Esophagus muscularis mucosa (tissue), 4 donors: ENCODE measurements around the gene RORC. TPM values are rescaled to one million over a fixed set of nuclear protein-coding genes. Genes with fewer than 3 reads are reported as not detected.

Source experiments
- DNase-seq: peaks from one replicate; pipeline ENCODE4 v3.0.0-alpha.2; 2017; ENCODE audit errors: extremely low spot score
- H3K27ac ChIP-seq, 4 donors: fragments of 200-600 bp; sonication (generic); replicated peaks in 1 of 4; 1 replicate in 3 of 4; 2 replicates in 1 of 4; pipeline ENCODE4 v1.5.1; 2016 to 2019; ENCODE audit warnings: mild to moderate bottlenecking in 1 of 4
- H3K27me3 ChIP-seq, 4 donors: fragments of 200-600 bp; sonication (generic); one replicate each; pipeline versions ENCODE4 v1.5.1 to v1.6.0; 2016 to 2019
- H3K36me3 ChIP-seq, 4 donors: fragments of 200-600 bp; sonication (generic); one replicate each; pipeline ENCODE4 v1.5.1; 2016 to 2019
- H3K4me1 ChIP-seq, 4 donors: fragments of 200-600 bp; sonication (generic); one replicate each; pipeline ENCODE4 v1.5.1; 2016 to 2019
- H3K4me3 ChIP-seq, 4 donors: fragments of 200-600 bp; sonication (generic); 1 replicate in 2 of 4; 2 replicates in 2 of 4; pipeline ENCODE4 v1.5.1; 2016 to 2019; ENCODE audit warnings: mild to moderate bottlenecking in 4 of 4, moderate library complexity in 1 of 4
- H3K9me3 ChIP-seq, 4 donors: fragments of 200-600 bp; sonication (generic); 1 replicate in 3 of 4; 2 replicates in 1 of 4; pipeline ENCODE4 v1.5.1; 2016 to 2019
- EP300 ChIP-seq: sonication (generic); formaldehyde crosslinking; IDR thresholded peaks from one replicate; pipeline ENCODE4 v1.6.1; 2017; ENCODE audit warnings: antibody characterized with exemption
- POLR2A ChIP-seq: fragments of 450-650 bp; IDR thresholded peaks from one replicate; pipeline ENCODE4 v1.6.1; 2017; ENCODE audit warnings: antibody characterized with exemption, moderate library complexity, mild to moderate bottlenecking, low read depth
- POLR2AphosphoS5 ChIP-seq, 2 donors: sonication (generic); formaldehyde crosslinking; IDR thresholded peaks; one replicate each; pipeline ENCODE4 v1.6.1; 2017; ENCODE audit warnings: antibody characterized with exemption in 2 of 2
- WGBS: methylation state at CpG from one replicate; pipeline ENCODE4 v1.1.5; 2018; 5-methylcytosine and 5-hydroxymethylcytosine counted together
- intact Hi-C: fragments of 100-400 bp; cut with DNase I; formaldehyde crosslinking; loops from one replicate; pipeline ENCODE4 v1.15.1; 2023
- total RNA-seq, 4 donors: library from RNA; depleted of rRNA; stranded (reverse); fragments of >200 nt; gene quantifications; one replicate each; pipeline versions ENCODE4 v1.1.0 to v1.2.1, GENCODE V29; 2016
- TF ChIP-seq, protein P1 (sequence below), 3 experiments: fragments of 200-600 bp in 2 of 3; fragments of 450-650 bp in 1 of 3; sonication (generic) in 2 of 3; IDR thresholded peaks; one replicate each; pipeline ENCODE4 v1.5.1; 2017 to 2019; ENCODE audit warnings: antibody characterized with exemption in 3 of 3, mild to moderate bottlenecking in 2 of 3, moderate library complexity in 1 of 3

The RORC gene
- total RNA-seq, 4 donors from 2014 or later, result 0.11 to 0.17 TPM; not detected in 2

DNA sequence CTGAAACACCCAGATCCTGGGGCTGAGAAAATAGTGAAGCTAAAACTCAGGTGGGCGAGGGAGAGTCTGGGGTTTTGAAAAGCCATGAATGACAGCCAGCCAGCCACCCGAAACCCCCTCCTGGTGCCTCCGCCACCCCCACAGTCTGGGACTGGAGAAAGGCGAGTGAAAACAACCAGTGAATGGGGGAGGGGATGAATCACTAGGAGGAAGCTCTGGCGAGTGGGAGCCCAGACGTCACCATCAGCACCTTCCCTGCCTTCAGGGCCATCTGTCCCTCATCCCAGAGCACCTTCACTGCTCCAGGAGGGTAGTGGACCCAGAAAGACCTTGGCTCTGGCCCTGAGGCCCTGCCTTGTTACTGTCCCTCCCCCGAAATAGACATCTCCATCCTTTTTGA, 9.2 kb downstream of the RORC start:
- Histone ChIP-seq H3K4me1 (peaks cover 0 to 3% (median 0%) of the 10 kb centered on the region in 4 donors), H3K4me3 (no peak overlapping the region), H3K9me3 (no peaks in the 10 kb centered on the region), H3K27me3 (peaks cover 0 to 24% (median 0%) of the 10 kb centered on the region in 4 donors), H3K27ac (no peak overlapping the region), H3K36me3 (no peaks in the 10 kb centered on the region)
- 45% methylated on average over 7 of the region's 7 CpGs for WGBS
- no peak for DNase-seq
- intact Hi-C loops, result no loop called here
- no peak for TF ChIP-seq POLR2AphosphoS5 (IDR thresholded peaks at IDR 0.05)
- no peak for TF ChIP-seq EP300
- TF ChIP-seq, protein P1, sequence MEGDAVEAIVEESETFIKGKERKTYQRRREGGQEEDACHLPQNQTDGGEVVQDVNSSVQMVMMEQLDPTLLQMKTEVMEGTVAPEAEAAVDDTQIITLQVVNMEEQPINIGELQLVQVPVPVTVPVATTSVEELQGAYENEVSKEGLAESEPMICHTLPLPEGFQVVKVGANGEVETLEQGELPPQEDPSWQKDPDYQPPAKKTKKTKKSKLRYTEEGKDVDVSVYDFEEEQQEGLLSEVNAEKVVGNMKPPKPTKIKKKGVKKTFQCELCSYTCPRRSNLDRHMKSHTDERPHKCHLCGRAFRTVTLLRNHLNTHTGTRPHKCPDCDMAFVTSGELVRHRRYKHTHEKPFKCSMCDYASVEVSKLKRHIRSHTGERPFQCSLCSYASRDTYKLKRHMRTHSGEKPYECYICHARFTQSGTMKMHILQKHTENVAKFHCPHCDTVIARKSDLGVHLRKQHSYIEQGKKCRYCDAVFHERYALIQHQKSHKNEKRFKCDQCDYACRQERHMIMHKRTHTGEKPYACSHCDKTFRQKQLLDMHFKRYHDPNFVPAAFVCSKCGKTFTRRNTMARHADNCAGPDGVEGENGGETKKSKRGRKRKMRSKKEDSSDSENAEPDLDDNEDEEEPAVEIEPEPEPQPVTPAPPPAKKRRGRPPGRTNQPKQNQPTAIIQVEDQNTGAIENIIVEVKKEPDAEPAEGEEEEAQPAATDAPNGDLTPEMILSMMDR (IDR thresholded peaks at IDR 0.05), result no peak
- no peak for TF ChIP-seq POLR2A

DNA sequence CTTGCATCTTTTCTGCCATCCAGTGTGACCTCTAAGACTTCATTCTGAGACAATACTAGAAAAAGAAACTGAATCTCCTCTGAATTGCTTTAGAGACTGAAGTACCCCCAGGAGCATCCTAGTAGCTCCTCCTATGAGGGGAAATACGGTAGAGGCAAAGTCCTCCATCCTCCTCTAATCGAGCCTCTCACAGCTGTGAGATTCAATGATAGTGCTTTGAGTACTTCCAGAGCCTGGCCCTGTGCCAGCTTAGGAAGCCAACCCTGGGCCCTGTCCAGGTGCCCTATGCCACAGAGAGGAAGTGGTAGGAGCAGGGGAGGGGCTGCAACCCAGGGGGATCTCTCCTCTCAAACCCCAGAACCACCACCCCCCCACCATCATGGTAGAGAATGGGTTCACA, 10.7 kb downstream of the RORC start:
- no peak overlapping the region for H3K4me3 ChIP-seq
- intact Hi-C loops, result no loop called here
- no peaks in the 10 kb centered on the region for H3K9me3 ChIP-seq
- peaks cover 0 to 13% (median 0%) of the 10 kb centered on the region in 4 donors for H3K36me3 ChIP-seq
- TF ChIP-seq POLR2A, result no peak
- TF ChIP-seq EP300, result no peak
- TF ChIP-seq POLR2AphosphoS5 (IDR thresholded peaks at IDR 0.05), result no peak
- TF ChIP-seq, protein P1 (IDR thresholded peaks at IDR 0.05), result no peak
- no peak overlapping the region for H3K27ac ChIP-seq
- WGBS, result 57% methylated on average over 2 of the region's 2 CpGs
- no peak for DNase-seq
- H3K27me3 ChIP-seq, result peaks cover 0 to 21% (median 0%) of the 10 kb centered on the region in 4 donors
- H3K4me1 ChIP-seq, result peaks cover 0 to 3% (median 0%) of the 10 kb centered on the region in 4 donors

DNA sequence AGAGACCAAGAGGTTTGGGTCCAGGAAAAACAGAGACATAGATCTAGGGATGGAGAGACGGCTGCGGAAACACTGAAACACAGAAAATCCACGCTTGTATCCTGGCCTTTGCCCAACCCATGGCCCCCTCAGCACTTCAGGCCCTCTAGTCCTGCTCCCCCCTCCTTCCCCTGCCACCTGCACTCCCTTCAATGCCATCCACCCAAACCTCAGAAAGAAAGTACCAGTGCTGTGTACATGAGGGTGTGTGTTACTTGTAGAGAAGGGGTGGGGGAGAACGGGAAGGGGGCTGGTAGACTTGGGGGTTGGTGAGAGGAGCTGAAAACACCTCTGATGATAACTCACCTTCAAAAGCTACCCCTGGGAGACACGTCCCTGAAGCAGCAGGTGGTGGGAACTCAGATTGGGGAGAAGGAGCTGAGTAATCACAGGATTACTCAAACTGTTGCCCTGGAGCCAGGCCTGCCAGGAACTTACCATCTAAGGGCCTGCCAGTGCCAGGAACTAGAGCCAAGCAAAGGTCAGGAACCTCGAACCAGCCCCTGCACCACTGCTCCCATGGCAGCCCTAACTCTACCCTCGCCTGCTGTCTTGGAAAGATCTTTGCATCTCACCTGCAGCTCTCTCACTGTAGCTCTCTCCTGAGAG, 11.5 kb downstream of the RORC start:
- 74% methylated on average over 7 of the region's 7 CpGs for WGBS
- peaks cover 0 to 15% (median 0%) of the 10 kb centered on the region in 4 donors for H3K36me3 ChIP-seq
- H3K27ac ChIP-seq, result no peak overlapping the region
- no peak for TF ChIP-seq POLR2A
- peaks cover 0 to 18% (median 0%) of the 10 kb centered on the region in 4 donors for H3K27me3 ChIP-seq
- DNase-seq, result no peak
- H3K9me3 ChIP-seq, result no peaks in the 10 kb centered on the region
- H3K4me1 ChIP-seq, result peaks cover 0 to 3% (median 0%) of the 10 kb centered on the region in 4 donors
- H3K4me3 ChIP-seq, result no peak overlapping the region
- intact Hi-C loops, result no loop called here

DNA sequence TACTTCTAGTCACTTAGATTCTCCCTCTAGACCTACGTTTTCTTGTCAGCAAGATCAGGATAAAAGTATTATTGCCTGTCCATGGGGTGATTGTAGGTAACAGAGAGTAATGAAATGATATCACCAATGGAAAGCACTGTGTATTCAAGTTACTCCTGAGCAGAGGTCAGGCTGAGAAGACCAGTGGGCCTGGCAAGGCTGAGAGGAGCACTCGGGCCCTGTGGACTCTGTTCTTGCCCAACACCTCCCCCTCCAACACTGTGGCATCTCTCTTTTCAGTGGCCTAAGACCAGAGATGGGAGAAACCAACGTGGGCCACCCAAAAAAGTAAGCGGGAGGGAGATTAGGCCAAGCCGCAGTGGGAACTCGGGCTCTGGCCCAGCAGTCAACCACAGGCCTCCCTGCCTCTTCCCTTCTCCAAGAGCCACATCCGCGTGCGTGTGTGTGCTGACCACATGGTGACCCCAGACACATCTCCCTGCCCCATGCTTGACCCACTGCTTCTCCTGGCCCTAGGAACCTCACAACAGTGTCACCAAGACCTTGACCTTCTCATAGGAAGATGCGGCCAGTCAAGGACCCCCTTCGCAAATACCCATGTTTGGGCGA, 12.3 kb downstream of the RORC start:
- no peak overlapping the region for H3K4me3 ChIP-seq
- DNase-seq, result no peak
- no peak overlapping the region for H3K27ac ChIP-seq
- H3K36me3 ChIP-seq, result peaks cover 0 to 20% (median 0%) of the 10 kb centered on the region in 4 donors
- H3K27me3 ChIP-seq, result peaks cover 0 to 18% (median 0%) of the 10 kb centered on the region in 4 donors
- TF ChIP-seq EP300 (no peak), POLR2A (no peak), POLR2AphosphoS5 (IDR thresholded peaks at IDR 0.05) (no peak)
- H3K9me3 ChIP-seq, result no peaks in the 10 kb centered on the region
- intact Hi-C loops, result no loop called here
- H3K4me1 ChIP-seq, result peaks cover 0 to 3% (median 0%) of the 10 kb centered on the region in 4 donors
- WGBS, result 88% methylated on average over 12 of the region's 12 CpGs

DNA sequence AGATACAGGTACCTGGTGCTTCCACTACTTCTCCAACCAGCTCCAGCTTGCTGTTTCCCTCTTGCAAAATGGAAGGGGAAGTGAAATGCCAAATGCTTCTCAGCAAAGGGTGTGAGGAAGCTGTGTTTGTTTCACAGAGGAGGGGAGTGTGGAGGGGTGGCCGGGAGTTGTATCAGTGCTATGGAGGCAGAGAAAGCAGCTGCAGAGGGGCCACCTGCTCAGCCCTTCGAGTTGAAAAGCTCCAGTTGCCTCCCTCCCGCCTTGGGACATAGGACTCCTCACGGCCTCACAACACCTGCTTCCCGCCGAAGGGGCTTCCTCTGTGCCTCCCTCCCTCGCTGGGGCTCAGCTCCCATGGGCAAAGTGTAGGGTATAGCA, 14.3 kb downstream of the RORC start:
- Histone ChIP-seq H3K27me3 (peaks cover 0 to 13% (median 0%) of the 10 kb centered on the region in 4 donors), H3K27ac (no peak overlapping the region), H3K36me3 (peaks cover 0 to 23% (median 0%) of the 10 kb centered on the region in 4 donors), H3K4me1 (peaks cover 0 to 3% (median 0%) of the 10 kb centered on the region in 4 donors), H3K4me3 (no peak overlapping the region), H3K9me3 (no peaks in the 10 kb centered on the region)
- no peak for DNase-seq
- no peak for TF ChIP-seq POLR2A
- TF ChIP-seq POLR2AphosphoS5 (IDR thresholded peaks at IDR 0.05), result no peak
- TF ChIP-seq, protein P1 (IDR thresholded peaks at IDR 0.05), result no peak
- no peak for TF ChIP-seq EP300
- WGBS, result 66% methylated on average over 7 of the region's 7 CpGs
- intact Hi-C loops, result no loop called here
